ENCODE data around the gene PBOV1.

The PBOV1 gene

DNA sequence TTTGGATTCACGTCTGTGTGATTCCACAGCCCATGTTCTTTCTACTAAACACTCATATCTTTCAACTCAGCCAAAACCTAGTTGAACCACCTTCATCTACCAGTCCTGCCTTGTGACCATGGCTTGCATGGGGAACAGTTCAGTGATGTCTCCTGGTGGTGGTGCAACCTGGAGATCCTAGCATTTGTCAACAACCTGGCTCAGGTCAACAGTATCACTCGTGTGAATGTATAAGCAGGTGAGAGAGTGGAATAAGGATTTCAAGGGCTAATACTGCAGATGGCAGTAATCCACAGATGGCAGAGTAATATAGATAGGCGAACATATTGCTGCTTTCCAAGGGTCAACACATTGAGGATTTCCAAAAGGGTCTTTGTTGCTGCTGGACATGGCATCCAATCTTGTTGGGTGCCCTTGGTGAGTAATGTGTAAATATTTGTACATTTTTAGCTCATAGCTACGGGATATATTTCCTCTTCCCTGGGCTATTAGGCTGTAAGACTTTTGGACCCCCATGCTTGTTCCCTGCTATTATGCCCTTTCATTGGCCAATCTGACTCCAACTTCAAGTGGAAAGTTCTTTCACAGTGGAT is 13.4 kb downstream of the PBOV1 start:
- DNase-seq (ENCODE audit: low read depth) = no peak

DNA sequence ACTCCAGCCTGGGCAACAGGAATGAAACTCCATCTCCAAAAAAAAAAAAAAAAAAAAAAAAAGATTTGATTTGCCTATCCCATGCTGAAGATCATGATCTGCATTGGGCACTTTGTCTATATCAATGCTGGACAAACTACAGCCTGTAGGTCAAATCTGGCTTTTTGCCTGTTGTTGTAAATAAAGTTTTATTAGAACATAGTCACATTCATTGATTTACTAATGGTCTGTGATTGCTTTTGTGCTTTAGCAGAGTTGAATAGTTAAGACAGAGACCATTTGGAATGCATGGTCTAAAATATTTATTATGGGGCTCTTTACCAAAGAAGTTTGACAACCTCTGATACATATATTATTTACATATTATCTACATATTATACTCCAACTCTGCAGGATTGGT is 14.0 kb downstream of the PBOV1 start:
- DNase-seq (ENCODE audit: low read depth) = no peak

DNA sequence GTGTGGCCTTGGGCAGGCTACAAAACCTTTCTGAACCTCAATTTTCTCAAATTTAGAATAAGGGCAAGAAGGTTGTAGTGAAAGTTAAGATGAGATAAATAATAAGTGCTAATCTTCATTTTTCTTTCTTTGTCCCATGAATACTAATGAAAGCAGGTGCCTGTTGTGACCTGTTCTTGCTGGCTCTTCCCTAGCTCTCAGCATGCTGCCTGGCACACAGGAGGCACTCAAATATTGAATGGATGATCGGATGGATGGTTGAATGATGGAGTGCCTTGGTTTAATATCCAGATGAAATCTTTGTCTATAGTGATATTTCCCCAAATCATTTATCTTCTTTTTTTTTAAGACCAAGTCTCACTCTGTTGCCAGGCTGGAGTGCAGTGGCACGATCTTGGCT is 15.0 kb downstream of the PBOV1 start:
- no peak for DNase-seq (ENCODE audit: low read depth)

DNA sequence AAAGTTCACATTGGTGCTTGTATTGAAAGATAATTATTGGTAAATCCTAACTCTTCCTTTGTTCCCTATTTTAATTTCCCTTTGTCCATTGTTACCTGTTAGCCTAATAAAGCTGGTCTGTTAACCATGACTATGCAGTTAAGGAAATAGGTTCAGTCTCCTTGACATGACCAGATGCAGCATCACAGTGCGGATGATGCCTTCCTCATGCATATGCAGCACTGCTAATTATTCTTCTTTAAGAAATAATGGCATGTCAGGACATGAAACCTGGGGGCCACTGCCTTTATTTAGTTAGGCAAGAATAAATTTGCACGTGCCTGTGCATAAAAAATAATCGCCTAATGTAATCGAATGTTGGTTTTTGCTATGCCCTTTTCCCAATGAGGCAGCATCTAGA is 16.5 kb downstream of the PBOV1 start:
- DNase-seq (ENCODE audit: low read depth) = no peak

DNA sequence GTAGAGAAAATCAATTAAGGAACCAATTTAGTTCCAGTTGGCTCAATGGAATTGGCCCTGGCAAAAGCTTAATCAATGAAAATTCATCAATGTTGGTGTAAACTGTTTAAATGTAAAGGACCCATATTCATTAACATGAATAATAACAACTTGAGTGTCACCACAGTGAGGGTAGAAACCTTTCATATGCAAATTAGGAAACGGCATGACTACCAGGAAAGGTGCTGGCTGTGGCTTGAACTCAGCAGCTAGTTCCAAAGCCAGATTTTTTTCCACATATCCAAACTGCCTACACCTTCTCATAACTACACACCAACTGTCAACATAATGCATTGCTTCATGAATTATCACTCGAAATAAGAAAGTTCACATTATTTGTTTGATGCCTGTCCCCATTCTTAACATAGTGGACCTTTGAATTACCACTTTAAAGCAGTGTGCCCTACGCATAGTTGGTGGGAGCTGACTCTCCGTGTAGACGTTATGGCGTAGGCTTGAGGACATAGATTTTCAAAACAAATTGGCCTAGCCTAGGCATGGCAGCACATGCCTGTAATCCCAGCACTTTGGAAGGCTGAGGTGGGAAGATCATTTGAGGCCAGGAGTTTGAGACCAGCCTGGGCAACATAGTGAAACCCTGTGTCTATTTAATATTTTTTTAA is 19.7 kb downstream of the PBOV1 start:
- no peak for DNase-seq (ENCODE audit: low read depth)

DNA sequence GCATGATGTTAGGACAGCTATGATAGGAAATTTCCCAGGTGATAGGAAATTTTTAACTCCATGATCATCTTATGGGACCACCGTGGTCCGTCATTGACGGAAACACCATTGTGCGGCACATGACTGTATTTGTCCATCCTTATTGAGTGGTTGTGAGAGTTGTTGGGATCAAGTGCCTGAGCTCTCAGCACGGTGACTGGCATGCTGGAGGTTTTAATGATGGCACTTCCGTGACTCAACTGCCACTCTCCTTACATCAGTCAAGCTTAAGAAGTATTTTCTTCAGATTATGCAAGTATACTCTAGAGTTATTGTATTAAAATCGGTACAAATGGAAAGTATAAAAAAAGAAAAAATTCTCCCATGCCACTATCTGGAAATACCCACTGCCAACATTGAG is 20.7 kb downstream of the PBOV1 start:
- DNase-seq (ENCODE audit: low read depth) = no peak

DNA sequence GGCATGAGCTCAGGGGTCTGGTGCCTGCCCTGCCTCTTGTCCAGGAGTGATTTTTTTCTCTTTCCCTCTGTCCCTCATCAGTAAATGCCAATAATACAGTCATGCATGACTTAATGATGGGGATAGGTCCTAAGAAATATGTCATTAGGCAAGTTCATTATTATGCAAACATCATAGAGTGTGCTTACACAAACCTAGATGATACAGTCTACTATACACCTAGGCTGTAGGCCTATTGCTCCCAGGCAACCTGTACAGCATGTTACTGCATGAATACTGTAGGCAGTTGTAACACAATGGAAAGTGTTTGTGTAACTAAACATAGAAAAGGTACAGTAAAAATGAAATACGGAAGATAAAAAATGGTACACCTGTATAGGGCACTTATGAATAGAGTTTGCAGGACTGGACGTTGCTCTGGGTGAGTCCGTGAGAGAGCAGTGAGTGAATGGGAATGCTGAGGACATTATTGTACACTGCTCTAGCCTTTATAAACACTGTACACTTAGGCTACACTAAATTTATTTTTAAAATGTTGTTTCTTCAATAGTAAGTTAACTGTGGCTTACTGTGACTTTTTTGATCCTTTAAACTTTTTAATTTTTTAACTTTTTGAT is 22.1 kb downstream of the PBOV1 start:
- no peak for DNase-seq (ENCODE audit: low read depth)

DNA sequence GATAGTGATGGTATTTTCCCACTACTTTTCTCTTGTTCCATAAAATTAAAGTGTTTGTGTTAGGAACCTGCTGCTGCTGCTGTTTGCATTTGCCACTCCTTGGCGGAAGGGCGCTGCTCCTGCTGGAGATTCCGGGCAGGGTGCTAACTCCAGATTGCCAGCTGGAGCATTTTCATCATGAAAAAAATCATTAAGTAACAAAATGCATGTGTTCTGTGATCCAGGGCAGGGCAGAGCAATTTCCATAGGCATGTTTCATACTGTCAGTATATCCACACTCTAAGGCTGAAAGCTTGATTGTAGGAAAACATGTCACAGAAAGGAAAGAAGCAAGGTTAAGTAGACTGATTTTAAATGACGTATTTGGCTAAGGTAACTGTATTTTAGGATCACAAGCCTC is 24.0 kb downstream of the PBOV1 start:
- no peak for DNase-seq (ENCODE audit: low read depth)

DNA sequence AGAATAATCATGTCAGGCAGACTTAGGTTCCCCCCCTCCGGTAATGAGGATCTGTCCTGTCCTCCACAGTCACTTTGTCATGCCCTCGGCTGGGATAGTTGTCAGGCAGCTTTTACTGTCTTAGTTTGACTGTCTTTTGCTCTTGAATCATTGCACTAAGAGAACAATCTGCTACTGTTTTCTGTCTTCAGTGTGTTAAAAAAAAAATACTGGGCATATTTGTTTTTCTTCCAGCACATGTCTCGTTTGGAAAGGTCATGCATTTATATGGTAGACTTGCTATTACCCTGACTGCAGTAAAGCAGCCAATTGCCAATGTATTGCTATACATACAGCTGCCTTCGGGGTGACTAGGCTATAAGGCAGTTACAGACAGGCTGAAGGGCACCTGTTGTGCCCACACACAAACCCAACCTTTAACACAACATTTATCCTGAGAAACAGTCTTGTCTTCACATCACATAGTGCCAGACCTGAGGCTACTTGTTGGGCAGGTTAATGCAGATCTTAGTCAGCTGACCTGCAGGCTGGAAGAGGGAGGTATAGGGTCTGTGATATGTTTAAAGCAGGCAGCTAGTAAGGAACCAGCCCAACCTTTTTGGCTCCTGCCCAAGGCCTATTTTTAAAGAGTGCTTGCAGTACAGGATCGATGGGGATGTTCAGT is 29.9 kb downstream of the PBOV1 start:
- DNase-seq (ENCODE audit: low read depth) = no peak

DNA sequence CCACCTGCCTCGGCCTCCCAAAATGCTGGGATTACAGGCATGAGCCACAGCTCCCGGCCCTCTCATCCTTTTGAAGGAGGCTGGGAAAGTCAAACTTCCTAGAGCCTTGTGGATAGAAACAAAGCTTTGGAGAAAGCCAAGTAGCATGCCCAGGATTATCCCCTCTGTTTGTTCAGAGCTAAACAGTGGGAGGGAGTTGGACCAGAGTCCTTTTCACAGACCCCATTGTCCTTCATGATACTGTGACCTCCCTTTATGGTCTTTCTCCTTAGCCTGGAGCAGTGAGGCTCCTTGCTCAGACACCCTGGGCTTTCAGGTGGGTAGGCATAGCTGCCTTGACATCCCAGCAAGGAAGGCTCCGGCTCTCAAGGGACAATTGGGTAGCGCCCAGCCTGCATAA is 31.1 kb downstream of the PBOV1 start:
- DNase-seq (ENCODE audit: low read depth) = no peak

DNA sequence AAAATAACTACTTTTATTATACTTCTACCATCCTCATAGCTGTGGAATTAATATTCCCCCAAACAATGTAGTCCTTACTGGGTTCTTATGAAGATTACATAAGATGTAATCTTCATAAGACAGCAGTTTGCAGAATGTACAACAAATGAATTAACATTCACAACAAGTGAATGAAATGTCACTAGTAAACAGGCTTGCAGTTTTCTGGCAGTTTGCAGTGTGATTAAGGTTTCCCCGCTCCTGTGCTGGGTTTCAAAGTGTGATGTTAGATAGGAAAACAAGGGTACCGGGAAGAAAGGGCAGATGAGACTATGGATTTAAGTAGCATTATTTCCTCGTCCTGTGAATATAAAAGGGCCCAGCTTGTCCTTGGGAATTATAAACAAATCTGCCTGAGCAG is 34.1 kb downstream of the PBOV1 start:
- no peak for DNase-seq (ENCODE audit: low read depth)

DNA sequence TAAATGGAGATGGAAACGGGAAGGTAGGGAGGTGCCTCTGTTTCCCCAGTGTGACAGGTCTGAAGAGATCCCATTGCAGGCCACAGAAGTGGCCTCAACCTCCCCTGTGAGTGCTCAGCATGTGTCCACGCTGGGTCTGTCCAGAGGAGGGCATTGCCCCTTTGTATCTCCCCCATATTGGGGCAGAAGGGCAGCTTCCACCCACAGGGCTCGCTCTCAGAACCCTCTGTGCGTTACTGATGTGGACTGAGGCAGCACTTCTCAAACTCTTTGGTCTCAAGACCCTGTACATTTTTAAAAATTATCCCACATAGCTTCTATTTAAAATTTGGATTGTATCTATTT is 34.5 kb downstream of the PBOV1 start:
- DNase-seq (ENCODE audit: low read depth) = no peak

DNA sequence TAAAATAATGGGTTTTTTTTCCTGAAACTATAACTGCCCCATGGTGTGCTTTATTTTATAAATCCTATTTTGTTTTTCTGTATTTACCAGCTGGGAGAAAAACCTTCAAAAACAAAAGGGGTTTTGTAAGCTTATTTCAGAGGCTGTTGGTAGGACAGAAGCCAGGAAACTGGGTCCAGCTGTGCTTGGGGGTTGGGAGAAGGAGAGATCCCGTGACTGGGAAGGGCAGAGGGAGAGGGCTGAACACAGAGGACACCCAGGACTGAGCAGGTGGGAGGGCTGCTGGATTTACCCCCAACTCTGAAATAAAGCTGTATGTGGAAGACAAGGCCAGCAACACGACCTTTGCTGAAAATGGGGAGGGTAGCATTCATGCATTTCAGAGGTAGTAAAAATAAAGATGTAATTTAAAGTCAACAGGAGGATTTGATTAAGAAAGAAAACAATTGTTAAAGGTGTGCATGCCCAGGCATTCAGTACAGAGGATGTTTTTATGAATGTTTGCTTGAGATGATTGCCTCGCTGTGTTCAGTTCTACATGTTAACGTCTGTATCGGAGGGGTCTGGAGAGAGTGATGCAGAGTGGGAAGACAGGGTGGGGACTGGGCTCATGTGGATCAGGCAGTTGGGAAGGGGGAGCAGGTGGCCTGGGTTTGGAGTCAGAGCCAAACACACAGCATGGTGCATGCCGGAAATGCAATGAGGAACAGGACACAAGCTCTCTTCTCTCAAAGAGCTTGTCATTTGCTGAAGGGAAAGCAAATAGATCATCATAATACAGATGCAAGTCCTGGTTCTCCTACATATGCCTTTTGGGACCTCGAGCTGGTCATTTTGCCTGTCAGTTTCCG is 35.1 kb downstream of the PBOV1 start:
- no peak for DNase-seq (ENCODE audit: low read depth)

DNA sequence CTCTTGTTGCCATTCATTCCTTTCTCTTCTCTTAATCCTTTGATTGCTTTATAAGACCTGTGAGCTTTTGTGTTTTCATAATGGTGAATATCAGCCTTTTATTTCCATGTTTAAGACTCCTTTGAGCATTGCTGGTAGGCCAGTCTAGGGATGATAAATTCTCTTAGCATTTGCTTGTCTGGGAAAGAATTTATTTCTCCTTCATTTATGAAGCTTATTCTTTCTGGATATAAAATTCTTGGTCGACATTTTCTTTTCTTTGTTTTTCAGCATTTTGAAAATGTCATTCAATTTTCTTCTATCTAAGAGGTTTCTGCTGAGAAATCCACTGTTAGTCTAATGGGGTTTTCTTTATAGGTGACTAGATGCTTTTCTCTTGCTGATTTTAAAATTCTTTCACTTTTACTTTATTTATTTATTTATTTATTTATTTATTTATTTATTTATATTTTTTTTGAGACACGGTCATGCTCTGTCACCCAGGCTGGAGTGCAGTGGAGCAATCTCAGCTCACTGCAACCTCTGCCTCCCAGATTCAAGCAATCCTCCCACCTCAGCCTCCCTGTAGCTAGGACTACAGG is 41.5 kb downstream of the PBOV1 start:
- DNase-seq (ENCODE audit: low read depth) = no peak

DNA sequence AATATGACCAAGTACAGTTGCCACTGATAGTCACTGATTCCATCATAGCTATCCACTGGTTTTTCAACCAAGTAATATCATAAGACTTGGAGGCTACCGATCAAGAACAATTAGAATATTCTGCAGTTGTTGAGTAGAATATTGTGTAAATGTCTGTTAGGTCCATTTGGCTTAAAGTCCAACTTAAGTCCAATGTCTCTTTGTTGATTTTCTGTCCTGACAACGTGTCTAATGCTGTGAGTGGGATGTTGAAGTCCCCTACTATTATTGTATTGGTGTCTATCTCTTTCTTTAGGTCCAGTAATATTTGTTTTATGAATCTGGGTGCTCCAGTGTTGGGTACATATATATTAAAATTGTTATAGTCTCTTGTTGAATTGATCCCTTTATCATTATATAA is 42.7 kb downstream of the PBOV1 start:
- no peak for DNase-seq (ENCODE audit: low read depth)
